Measurements from ENCODE around the gene DLK2.

GRCh38 chr6:43489277-43490072 is 34.1 kb upstream of the DLK2 start:
- no peak for TF ChIP-seq CTCF (IDR thresholded peaks at IDR 0.05; ENCODE audit: low read length)
- no peak for TF ChIP-seq EZH2 (optimal IDR thresholded peaks at IDR 0.05; ENCODE audit: low read depth, low read length)
- TF ChIP-seq EZH2phosphoT487 (IDR thresholded peaks at IDR 0.05; ENCODE audit: low read length): no peak
